GM23248 (cell line): ENCODE measurements around the gene LCN9.

Source experiments
- EZH2 ChIP-seq: fragments of 200-600 bp; sonication (generic); IDR thresholded peaks from 2 replicates; pipeline ENCODE4 v1.6.1; 2018; ENCODE audit warnings: antibody characterized with exemption, mild to moderate bottlenecking; ENCODE audit not compliant: insufficient read depth, poor library complexity, severe bottlenecking
- EZH2phosphoT487 ChIP-seq: fragments of 200-600 bp; sonication (generic); IDR thresholded peaks from 2 replicates; pipeline ENCODE4 v1.6.1; 2018; ENCODE audit warnings: antibody characterized with exemption, moderate library complexity, mild to moderate bottlenecking, low read depth; ENCODE audit not compliant: insufficient read depth

- TF ChIP-seq EZH2 = no peak
- TF ChIP-seq EZH2phosphoT487 = no peak
These were observed 13.8 kb downstream of the LCN9 start for GRCh38 chr9:135676891-135677290.
